ENCODE data around the gene GOLGA1.
"Not testable (repeated sequence)": the region's sequence is repeated elsewhere in the genome, so short reads cannot be mapped to it uniquely, and the experiment has no call there.

GOLGA1 gene

DNA sequence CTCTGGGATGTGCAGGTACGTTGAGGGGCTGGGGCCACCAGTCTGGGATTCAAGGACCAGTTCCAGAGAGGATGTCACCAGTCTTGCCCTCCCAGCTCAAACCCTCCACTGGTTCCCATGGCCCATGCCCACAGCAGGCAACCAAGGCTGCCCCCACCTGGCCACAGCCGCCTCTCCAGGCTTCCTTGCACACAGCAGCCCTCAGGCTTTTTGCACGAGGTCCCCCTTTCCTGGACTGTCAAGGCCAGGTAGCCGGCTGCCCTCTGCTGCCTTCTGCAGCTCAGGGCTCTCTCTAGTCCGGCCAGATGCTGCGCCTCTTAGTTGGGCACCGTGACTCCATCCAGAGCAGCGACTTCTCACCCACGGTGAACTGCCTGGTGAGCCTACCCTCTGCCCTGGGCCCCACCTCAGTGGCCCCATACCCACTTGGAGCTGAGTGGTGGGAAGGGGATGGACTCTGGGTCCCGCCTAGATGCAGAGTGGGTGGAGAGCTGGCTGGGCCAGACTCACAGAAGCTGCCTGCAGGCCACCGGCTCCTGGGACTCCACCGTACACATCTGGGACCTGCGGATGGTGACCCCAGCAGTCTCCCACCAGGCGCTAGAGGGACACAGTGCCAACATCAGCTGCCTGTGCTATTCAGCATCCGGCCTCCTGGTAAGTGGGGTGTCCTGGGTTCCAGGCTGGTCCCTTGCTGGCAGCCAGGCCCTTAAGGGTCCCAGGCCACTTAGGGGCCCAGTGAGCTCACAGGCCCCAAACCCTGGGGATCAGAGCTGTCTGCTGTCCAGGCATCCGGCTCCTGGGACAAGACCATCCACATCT is 84.7 kb downstream of the GOLGA1 start:
- DNase-seq: no peak

DNA sequence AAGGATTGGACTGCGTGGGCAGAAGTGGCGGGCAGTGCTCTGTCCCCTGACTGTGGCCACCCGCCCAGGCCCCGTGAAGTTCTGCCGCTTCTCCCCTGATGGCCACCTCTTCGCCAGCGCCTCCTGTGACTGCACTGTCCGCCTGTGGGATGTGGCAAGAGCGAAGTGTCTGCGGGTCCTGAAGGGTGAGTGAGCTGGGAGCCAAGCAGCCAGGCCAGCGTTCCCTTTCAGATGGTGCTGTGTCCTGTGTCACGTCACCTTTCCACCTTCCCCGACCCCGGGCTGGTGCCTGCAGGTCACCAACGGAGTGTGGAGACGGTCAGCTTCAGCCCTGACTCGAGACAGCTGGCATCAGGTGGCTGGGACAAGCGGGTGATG is 85.3 kb downstream of the GOLGA1 start:
- DNase-seq: no peak

GRCh38 chr9:124854822-124855221 is 86.1 kb downstream of the GOLGA1 start:
- DNase-seq: no peak

GRCh38 chr9:124854161-124854560 is 86.7 kb downstream of the GOLGA1 start:
- DNase-seq: no peak

DNA sequence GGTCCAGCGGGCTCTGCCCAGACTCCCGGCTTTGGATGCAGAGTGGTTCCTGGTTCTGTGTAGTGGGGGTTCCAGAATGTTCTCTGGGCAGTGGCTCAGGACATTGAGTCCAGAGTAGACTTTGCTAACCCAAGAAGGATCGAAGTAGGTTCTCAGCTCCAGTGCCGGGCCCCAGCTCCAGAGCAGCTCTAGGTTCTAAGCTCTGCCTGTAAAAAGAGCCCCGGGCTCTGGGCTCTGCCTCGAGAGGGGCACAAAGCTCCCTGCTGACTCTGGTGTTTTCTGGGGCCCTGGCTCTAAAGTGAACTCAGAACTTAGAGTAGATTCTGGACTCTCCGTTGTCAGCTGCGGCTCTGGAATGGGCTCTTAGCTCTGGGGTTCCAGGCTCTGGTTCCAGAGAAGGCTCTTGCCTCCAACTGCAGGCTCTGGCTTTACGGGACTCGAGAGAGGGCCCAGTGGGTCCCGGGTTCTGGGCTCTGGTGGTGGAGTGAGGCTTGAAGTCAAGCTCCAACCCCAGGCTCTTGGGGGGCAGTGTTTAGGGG is 87.2 kb downstream of the GOLGA1 start:
- DNase-seq: no peak

- DNase-seq: peak; percentile 60 to 75
Observed at GRCh38 chr9:124852829-124853531, 87.9 kb downstream of the GOLGA1 start, which contains the start of gene WDR38. TSS of gene WDR38 (plus strand) at chr9:124853460. CDS start at chr9:124853532, 72 bp downstream.

- no peak for DNase-seq
Observed at GRCh38 chr9:124852121-124852828, 88.6 kb downstream of the GOLGA1 start.

- DNase-seq: no peak
Observed at GRCh38 chr9:124849801-124850200, 91.1 kb downstream of the GOLGA1 start.

DNA sequence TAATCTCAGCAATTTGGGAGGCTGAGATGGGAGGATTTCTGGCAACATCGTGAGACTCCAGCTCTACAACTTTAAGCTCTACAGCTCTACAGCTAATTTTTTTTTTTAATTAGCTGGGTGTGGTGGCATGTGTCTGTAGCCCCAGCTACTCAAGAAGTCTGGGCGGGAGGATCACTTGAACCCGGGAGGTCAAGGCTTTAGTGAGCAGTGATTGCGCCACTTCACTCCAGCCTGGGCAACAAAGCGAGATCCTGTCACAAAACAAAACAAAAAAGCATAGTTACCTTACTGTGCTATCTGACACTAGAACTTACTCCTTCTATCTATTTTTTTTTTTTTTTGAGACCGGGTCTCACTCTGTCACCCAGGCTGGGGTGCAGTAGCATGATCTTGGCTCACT is 93.9 kb downstream of the GOLGA1 start:
- no peak for DNase-seq

GRCh38 chr9:124846467-124846866 is 94.4 kb downstream of the GOLGA1 start:
- DNase-seq: not testable (repeated sequence)

DNA sequence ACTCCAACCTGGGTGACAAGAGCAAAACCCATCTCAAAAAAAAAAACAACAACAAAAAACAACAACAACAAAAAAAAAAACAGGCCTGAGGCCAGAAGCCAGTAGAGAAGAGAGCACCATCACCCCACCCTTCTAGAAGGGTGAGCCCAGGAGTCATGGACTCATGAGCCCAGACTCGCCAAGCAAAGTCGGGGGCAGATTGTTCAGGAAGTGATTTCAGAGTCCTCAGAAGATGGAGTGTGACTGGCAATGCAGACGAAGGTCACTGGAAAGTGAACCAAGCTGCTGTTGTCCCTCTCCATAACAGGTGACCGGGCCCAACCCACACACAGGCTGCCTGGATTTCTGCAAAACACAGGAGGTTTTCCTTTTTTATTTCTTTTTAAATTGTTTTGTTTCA is 96.6 kb downstream of the GOLGA1 start:
- DNase-seq: no peak

DNA sequence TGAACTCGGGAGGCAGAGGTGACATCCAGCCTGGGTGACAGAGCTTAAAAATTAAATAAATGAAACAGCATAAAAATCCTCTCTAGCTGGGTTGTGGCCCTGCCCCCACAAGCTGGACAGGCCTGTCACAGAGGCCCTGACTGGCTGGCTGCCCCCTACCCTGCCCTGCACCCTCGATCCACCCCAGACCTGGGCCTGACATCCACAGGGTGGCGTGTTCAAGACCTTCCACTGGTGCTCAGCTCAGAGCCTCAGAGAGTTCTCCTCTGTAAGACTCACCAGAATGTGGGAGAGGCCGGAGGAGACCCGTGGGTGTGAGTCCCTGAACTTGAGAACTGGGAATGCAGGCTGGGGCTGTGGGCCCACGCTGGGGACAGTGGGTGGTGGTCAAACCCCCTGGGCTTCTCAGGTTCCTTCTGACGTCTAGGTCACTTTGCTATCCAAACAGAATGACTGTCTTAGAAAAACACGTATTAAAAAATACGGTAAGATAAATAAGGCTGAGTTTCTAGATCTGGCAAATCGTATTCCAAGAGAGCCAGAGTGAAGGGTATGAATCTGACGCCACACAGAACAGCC is 97.3 kb downstream of the GOLGA1 start:
- no peak for DNase-seq

- DNase-seq: no peak
Observed at GRCh38 chr9:124841075-124841821, 99.6 kb downstream of the GOLGA1 start.

- no peak for DNase-seq
Observed at GRCh38 chr9:124840300-124840833, 100.5 kb downstream of the GOLGA1 start.

GRCh38 chr9:124839612-124840299 is 101.1 kb downstream of the GOLGA1 start:
- DNase-seq: no peak

DNA sequence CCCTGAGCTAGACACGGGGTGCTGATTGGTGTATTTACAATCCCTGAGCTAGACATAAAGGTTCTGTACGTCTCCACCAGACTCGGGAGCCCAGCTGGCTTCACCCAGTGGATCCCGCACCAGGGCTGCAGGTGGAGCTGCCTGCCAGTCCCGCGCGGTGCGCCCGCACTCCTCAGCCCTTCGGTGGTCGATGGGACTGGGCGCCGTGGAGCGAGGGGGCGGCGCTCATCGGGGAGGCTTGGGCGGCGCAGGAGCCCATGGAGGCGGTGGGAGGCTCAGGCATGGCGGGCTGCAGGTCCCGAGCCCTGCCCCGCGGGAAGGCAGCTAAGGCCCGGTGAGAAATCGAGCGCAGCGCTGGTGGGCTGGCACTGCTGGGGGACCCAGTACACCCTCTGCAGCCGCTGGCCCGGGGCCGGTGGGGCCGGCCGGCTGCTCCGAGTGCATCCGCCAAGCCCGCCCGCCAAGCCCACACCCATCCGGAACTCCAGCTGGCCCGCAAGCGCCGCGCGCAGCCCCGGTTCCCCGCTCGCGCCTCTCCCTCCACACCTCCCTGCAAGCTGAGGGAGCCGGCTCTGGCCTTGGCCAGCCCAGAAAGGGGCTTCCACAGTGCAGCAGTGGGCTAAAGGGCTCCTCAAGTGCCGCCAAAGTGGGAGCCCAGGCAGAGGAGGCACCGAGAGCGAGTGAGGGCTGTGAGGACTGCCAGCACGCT is 102.2 kb downstream of the GOLGA1 start:
- DNase-seq: not testable (repeated sequence)

- DNase-seq: not testable (repeated sequence)
Observed at GRCh38 chr9:124838132-124838531, 102.8 kb downstream of the GOLGA1 start.

DNA sequence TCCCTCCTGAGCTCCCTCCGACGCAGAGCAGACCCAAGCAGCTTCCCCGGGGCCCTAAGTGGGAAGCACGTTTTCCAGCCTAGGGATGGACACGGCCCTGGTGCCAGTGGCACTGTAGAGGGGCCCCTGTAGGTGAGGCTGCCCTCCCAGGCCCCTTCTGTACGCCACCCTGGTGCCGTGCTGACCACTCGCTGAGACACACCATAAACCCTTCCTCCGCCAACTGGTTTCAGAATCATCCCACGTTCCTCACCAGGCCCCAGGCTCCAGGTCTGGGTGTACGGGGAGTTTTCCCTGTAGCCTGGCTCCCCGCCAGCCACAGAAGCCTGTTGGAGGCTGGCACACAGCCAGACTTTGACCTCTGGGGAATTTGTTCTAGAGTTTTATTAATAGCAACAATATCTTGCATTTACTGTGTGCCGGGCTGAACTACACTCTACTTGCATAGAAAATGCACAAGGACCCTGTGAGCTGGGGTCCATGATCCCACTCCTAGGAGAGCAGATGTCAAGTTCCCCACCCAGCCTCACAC is 105.8 kb downstream of the GOLGA1 start:
- no peak for DNase-seq

GRCh38 chr9:124834591-124834990 is 106.3 kb downstream of the GOLGA1 start:
- no peak for DNase-seq

DNA sequence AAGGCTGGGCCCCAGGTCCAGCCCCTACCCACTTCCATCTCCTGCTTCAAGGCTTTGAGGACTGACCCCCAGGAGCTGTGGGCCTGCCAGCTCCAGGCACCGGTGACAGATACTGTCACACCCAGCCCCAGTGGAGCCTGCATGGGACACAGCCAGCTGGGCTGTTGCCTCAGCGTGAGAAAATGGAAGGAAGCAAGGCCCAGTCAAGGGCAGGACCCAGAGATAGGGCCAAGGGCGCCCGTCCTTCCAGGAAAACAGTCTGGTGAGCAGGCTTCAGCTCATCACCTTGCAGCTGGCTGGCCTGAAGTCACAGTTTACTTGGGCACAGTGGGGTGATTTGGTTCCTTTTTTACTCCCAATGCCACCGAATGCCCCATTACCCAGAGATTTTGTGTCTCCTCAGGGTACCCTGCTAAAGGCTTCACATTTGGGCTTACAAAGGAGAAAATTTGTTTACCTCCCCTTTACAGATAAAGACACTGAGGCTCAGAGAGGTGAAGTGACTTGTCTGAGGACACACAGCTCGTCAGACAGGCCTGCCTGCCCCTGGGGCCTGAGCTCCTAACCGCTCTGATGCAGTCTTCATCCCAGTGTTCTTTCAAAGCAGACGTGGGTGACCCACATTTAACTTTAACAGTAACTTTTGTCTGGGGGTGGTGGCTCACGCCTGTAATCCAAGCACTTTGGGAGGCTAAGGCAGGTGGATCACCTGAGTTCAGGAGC is 109.1 kb downstream of the GOLGA1 start:
- DNase-seq: no peak

Measured in stimulated activated CD4-positive, alpha-beta T cell treated with anti-CD3 and anti-CD28 coated beads, Interleukin-4, amount 100 ng/mL, for 4 hours (primary cell).